Colon (tissue), 2 donors: Measurements from ENCODE around the gene BRD1.

Source experiments
- FAIRE-seq: peaks from 2 replicates; lab custom pipeline; 2012; peaks lifted over from hg19 to GRCh38; lab: Jason Lieb, UNC
- donor health status: control.
- donor health status: control.

The BRD1 gene

GRCh38 chr22:49751966-49752597, 75.6 kb downstream of the BRD1 start:
- no peak for FAIRE-seq

GRCh38 chr22:49751318-49751965, 76.2 kb downstream of the BRD1 start:
- FAIRE-seq, result no peak

GRCh38 chr22:49749885-49750510, 77.7 kb downstream of the BRD1 start:
- FAIRE-seq, result no peak

- FAIRE-seq, result no peak
Measured at GRCh38 chr22:49749227-49749626, 78.4 kb downstream of the BRD1 start.

- FAIRE-seq, result no peak
Measured at GRCh38 chr22:49748514-49748913, 79.2 kb downstream of the BRD1 start.

- no peak for FAIRE-seq
Measured at GRCh38 chr22:49747716-49748115, 80.0 kb downstream of the BRD1 start.

- FAIRE-seq, result no peak
Measured at GRCh38 chr22:49747130-49747529, 80.5 kb downstream of the BRD1 start.

- no peak for FAIRE-seq
Measured at GRCh38 chr22:49746065-49746464, 81.6 kb downstream of the BRD1 start.

- no peak for FAIRE-seq
Measured at GRCh38 chr22:49740242-49740641, 87.4 kb downstream of the BRD1 start.

- no peak for FAIRE-seq
Measured at GRCh38 chr22:49739138-49739537, 88.5 kb downstream of the BRD1 start.

GRCh38 chr22:49738566-49738965, 89.1 kb downstream of the BRD1 start:
- no peak for FAIRE-seq

GRCh38 chr22:49738006-49738405, 89.7 kb downstream of the BRD1 start:
- no peak for FAIRE-seq

GRCh38 chr22:49737101-49737551, 90.5 kb downstream of the BRD1 start:
- FAIRE-seq, result no peak

- FAIRE-seq, result no peak
Measured at GRCh38 chr22:49736538-49736937, 91.1 kb downstream of the BRD1 start.

GRCh38 chr22:49735901-49736421, 91.7 kb downstream of the BRD1 start:
- no peak for FAIRE-seq

GRCh38 chr22:49735411-49735900, 92.2 kb downstream of the BRD1 start:
- no peak for FAIRE-seq

GRCh38 chr22:49734882-49735281, 92.8 kb downstream of the BRD1 start:
- no peak for FAIRE-seq

- no peak for FAIRE-seq
Measured at GRCh38 chr22:49734390-49734789, 93.3 kb downstream of the BRD1 start.

GRCh38 chr22:49733631-49734030, 94.0 kb downstream of the BRD1 start:
- no peak for FAIRE-seq

- FAIRE-seq, result no peak
Measured at GRCh38 chr22:49730656-49731055, 97.0 kb downstream of the BRD1 start.

- no peak for FAIRE-seq
Measured at GRCh38 chr22:49728570-49729271, 99.0 kb downstream of the BRD1 start.

- no peak for FAIRE-seq
Measured at GRCh38 chr22:49727881-49728569, 99.6 kb downstream of the BRD1 start.
